SH-SY5Y (cell line): ENCODE results near the gene C13orf46.

ENCODE experiments used
- GATA2 ChIP-seq: IDR thresholded peaks from 2 replicates; pipeline ENCODE4 v1.6.1; 2011; ENCODE audit warnings: mild to moderate bottlenecking, low read depth, low read length
- GATA3 ChIP-seq: IDR thresholded peaks from 2 replicates; pipeline ENCODE4 v1.6.1; 2011; ENCODE audit warnings: low read depth, mild to moderate bottlenecking, low read length, moderate library complexity

GRCh38 chr13:113918580-113918979 is 55.3 kb downstream of the C13orf46 start:
- no peak for TF ChIP-seq GATA3
- TF ChIP-seq GATA2 = no peak
